GM12873 (cell line): ENCODE data around the gene IER3IP1.

Source experiments
- TF ChIP-seq, protein P1 (sequence below): IDR thresholded peaks from 2 replicates; pipeline ENCODE4 v1.5.1; 2012; ENCODE audit warnings: low read depth, mild to moderate bottlenecking, moderate library complexity, low read length, control low read depth; ENCODE audit not compliant: insufficient read depth; ENCODE audit errors: missing control alignments

Gene IER3IP1

DNA sequence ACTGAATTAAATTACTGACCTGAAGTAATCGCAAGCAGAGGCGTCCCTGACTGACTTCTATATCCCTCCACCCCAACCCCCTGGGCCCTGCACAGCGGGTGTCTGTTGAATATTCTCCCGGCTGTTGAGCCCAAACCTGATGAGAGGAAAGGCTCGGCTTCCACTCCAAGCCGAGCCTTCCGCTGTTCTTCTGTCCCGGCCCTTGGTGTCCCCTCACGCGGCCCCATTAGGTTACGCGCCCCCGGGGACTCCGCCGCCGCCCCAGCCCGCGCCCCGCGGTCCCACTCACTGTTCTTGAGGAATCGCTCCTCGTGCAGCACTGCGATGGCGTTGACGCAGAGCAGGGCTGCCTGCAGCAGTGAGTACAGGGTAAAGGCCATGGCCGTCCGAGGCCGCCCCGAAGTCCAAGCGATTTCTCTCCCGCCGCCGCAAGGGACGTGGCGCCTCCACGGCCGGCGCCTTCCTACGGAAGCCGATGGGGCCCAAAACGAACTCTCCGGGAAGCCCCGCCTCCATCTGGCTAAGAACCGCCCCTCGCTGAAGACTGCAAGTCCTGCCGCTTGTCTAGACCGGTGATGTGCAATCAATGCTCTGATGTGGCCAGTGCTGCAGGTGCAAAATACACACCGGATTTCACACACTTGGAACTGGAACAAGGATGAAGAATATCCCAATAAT lies at the start of gene IER3IP1:
Gene IER3IP1 (minus strand): TSS at position 467 of the 678 bp plus-strand sequence. CDS start 87 bp downstream, at position 380.
- TF ChIP-seq, protein P1, sequence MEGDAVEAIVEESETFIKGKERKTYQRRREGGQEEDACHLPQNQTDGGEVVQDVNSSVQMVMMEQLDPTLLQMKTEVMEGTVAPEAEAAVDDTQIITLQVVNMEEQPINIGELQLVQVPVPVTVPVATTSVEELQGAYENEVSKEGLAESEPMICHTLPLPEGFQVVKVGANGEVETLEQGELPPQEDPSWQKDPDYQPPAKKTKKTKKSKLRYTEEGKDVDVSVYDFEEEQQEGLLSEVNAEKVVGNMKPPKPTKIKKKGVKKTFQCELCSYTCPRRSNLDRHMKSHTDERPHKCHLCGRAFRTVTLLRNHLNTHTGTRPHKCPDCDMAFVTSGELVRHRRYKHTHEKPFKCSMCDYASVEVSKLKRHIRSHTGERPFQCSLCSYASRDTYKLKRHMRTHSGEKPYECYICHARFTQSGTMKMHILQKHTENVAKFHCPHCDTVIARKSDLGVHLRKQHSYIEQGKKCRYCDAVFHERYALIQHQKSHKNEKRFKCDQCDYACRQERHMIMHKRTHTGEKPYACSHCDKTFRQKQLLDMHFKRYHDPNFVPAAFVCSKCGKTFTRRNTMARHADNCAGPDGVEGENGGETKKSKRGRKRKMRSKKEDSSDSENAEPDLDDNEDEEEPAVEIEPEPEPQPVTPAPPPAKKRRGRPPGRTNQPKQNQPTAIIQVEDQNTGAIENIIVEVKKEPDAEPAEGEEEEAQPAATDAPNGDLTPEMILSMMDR: no peak

GRCh38 chr18:47215554-47216138 lies 39.5 kb upstream of the IER3IP1 start:
- TF ChIP-seq, protein P1: peak; percentile 59

DNA sequence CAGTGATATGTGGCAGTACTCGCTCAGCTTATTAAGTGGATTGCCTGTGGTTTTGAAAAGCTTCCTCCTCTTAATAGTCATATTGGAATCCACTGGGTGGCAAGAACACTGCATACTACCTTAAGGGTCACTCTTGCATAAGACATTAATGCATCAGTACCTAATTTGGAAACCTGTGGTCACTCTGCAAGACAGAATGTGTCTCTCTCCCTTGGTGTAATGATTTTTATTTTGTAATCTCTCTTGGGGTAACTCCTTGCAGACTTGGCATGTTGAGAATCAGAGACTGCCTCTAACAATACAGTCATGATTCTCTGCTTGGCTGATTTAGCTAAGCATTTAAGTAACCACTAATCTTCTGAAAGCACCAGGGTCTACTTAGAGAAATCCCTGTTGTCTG lies 33.0 kb upstream of the IER3IP1 start:
- TF ChIP-seq, protein P1: no peak

- TF ChIP-seq, protein P1: no peak
Observed at GRCh38 chr18:47206945-47207637, 30.9 kb upstream of the IER3IP1 start.

- TF ChIP-seq, protein P1: peak; percentile 86
Observed at GRCh38 chr18:47204908-47205522, 28.9 kb upstream of the IER3IP1 start.

- TF ChIP-seq, protein P1: no peak
Observed at GRCh38 chr18:47203626-47204464, 27.7 kb upstream of the IER3IP1 start.
